ENCODE data around the gene SGIP1.

The SGIP1 gene

GRCh38 chr1:66552829-66553228 is 18.9 kb downstream of the SGIP1 start:
- no peaks in the 10 kb centered on the region for H3K27me3 ChIP-seq (ENCODE audit: insufficient read depth, low read depth)
- H4K20me1 ChIP-seq (ENCODE audit: insufficient read depth): no peaks in the 10 kb centered on the region
- H3K36me3 ChIP-seq (ENCODE audit: insufficient read depth): no peaks in the 10 kb centered on the region
- TF ChIP-seq, protein P1, sequence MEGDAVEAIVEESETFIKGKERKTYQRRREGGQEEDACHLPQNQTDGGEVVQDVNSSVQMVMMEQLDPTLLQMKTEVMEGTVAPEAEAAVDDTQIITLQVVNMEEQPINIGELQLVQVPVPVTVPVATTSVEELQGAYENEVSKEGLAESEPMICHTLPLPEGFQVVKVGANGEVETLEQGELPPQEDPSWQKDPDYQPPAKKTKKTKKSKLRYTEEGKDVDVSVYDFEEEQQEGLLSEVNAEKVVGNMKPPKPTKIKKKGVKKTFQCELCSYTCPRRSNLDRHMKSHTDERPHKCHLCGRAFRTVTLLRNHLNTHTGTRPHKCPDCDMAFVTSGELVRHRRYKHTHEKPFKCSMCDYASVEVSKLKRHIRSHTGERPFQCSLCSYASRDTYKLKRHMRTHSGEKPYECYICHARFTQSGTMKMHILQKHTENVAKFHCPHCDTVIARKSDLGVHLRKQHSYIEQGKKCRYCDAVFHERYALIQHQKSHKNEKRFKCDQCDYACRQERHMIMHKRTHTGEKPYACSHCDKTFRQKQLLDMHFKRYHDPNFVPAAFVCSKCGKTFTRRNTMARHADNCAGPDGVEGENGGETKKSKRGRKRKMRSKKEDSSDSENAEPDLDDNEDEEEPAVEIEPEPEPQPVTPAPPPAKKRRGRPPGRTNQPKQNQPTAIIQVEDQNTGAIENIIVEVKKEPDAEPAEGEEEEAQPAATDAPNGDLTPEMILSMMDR (conservative IDR thresholded peaks at IDR 0.05; ENCODE audit: low read depth, low read length): no peak
- no peak overlapping the region for H3K27ac ChIP-seq
- no peak overlapping the region for H3K4me2 ChIP-seq
- no peak overlapping the region for H3K9ac ChIP-seq
- no peaks in the 10 kb centered on the region for H3K79me2 ChIP-seq (ENCODE audit: insufficient read depth, low read depth)
- H3K4me3 ChIP-seq (IDR thresholded peaks at IDR 0.05; ENCODE audit: insufficient read depth, low read depth, low read length): no peak overlapping the region
- no peak overlapping the region for H2AFZ ChIP-seq (ENCODE audit: low read depth)
- H3K4me1 ChIP-seq (ENCODE audit: low read depth, poor library complexity, severe bottlenecking): no peaks in the 10 kb centered on the region

GRCh38 chr1:66553846-66554245 is 19.9 kb downstream of the SGIP1 start:
- no peak overlapping the region for H2AFZ ChIP-seq (ENCODE audit: low read depth)

GRCh38 chr1:66556161-66556611 is 22.2 kb downstream of the SGIP1 start:
- TF ChIP-seq, protein P1 (conservative IDR thresholded peaks at IDR 0.05; ENCODE audit: low read depth, low read length): no peak
- H3K79me2 ChIP-seq (ENCODE audit: insufficient read depth, low read depth): no peaks in the 10 kb centered on the region
- no peaks in the 10 kb centered on the region for H3K27me3 ChIP-seq (ENCODE audit: insufficient read depth, low read depth)
- H3K4me1 ChIP-seq (ENCODE audit: low read depth, poor library complexity, severe bottlenecking): no peaks in the 10 kb centered on the region
- H2AFZ ChIP-seq (ENCODE audit: low read depth): no peak overlapping the region
- no peak overlapping the region for H3K27ac ChIP-seq
- H3K4me2 ChIP-seq: no peak overlapping the region
- no peak overlapping the region for H3K9ac ChIP-seq
- H4K20me1 ChIP-seq (ENCODE audit: insufficient read depth): no peaks in the 10 kb centered on the region
- H3K4me3 ChIP-seq (IDR thresholded peaks at IDR 0.05; ENCODE audit: insufficient read depth, low read depth, low read length): no peak overlapping the region
- H3K36me3 ChIP-seq (ENCODE audit: insufficient read depth): no peaks in the 10 kb centered on the region

More at GRCh38 chr1:66553846-66554245, 19.9 kb downstream of the SGIP1 start:
- H3K9ac ChIP-seq: no peak overlapping the region
- H4K20me1 ChIP-seq (ENCODE audit: insufficient read depth): no peaks in the 10 kb centered on the region
- no peaks in the 10 kb centered on the region for H3K36me3 ChIP-seq (ENCODE audit: insufficient read depth)
- no peaks in the 10 kb centered on the region for H3K27me3 ChIP-seq (ENCODE audit: insufficient read depth, low read depth)
- no peak overlapping the region for H3K4me2 ChIP-seq
- no peak overlapping the region for H3K4me3 ChIP-seq (IDR thresholded peaks at IDR 0.05; ENCODE audit: insufficient read depth, low read depth, low read length)
- no peak overlapping the region for H3K27ac ChIP-seq
- H3K4me1 ChIP-seq (ENCODE audit: low read depth, poor library complexity, severe bottlenecking): no peaks in the 10 kb centered on the region
- no peaks in the 10 kb centered on the region for H3K79me2 ChIP-seq (ENCODE audit: insufficient read depth, low read depth)
- TF ChIP-seq, protein P1 (conservative IDR thresholded peaks at IDR 0.05; ENCODE audit: low read depth, low read length): no peak

- H3K9ac ChIP-seq: no peak overlapping the region
- H3K27me3 ChIP-seq (ENCODE audit: insufficient read depth, low read depth): no peaks in the 10 kb centered on the region
- H3K27ac ChIP-seq: no peak overlapping the region
- no peak overlapping the region for H2AFZ ChIP-seq (ENCODE audit: low read depth)
- H4K20me1 ChIP-seq (ENCODE audit: insufficient read depth): no peaks in the 10 kb centered on the region
- H3K36me3 ChIP-seq (ENCODE audit: insufficient read depth): no peaks in the 10 kb centered on the region
- no peaks in the 10 kb centered on the region for H3K79me2 ChIP-seq (ENCODE audit: insufficient read depth, low read depth)
- H3K4me1 ChIP-seq (ENCODE audit: low read depth, poor library complexity, severe bottlenecking): no peaks in the 10 kb centered on the region
- TF ChIP-seq, protein P1 (conservative IDR thresholded peaks at IDR 0.05; ENCODE audit: low read depth, low read length): no peak
- H3K4me3 ChIP-seq (IDR thresholded peaks at IDR 0.05; ENCODE audit: insufficient read depth, low read depth, low read length): no peak overlapping the region
- no peak overlapping the region for H3K4me2 ChIP-seq
Observed at GRCh38 chr1:66557157-66557556, 23.2 kb downstream of the SGIP1 start.
